ENCODE measurements around the gene ABCA7. TPM values are rescaled to one million over a fixed set of nuclear protein-coding genes. Genes with fewer than 3 reads are reported as not detected.

ABCA7 gene
- total and polyA plus RNA-seq, 2 of the 13 experiments (the other 11 are each of a cell fraction or from before 2014, with no cell fraction given) = 4.4 to 32.4 TPM

DNA sequence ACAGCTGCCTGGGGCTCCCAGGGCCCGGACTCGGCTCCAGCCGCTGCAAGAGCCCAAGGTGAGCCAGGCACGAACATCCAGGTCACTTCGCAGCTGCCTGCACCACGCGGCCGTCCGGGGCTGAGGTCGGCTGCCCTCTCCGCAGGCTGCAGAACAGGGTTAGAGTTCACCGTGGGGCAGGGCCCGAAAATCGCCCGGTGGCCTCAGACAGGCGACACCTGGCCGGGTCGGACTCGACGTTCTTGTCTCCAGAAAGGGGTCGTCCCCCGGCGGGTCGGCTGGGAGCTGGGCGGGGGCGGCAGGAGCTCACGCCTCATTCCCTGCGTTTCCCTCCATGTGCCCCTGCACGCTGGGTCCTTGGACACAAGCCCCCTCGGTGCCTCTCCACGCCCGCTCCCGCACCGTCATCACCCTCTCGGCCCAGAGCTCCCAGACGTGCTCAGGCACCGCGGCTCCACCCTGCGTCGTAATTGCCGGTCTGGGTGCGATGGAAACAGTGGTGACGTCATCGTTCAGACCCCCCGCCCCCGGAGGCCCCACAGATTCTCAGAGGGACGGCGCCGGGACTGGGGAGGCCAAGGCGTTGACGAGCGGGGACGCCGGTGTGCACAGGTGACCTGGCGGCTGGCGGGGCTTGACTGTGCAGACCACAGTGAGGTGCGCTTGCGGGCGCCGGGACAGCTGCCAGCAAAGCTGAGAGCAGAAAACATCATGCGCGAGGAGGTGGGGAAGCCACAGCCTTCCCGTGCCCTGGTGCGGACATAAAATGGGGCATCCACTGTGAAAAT is 43.7 kb upstream of the ABCA7 start (continued):
- peak; percentile 97 for TF ChIP-seq KDM2A (CRISPR knock-in tag; IDR thresholded peaks at IDR 0.05; ENCODE audit: borderline replicate concordance, low read depth)
- TF ChIP-seq ZNF12 (CRISPR knock-in tag; IDR thresholded peaks at IDR 0.05) = no peak
- peak; percentile 98 for TF ChIP-seq AGO2 (optimal IDR thresholded peaks at IDR 0.05; ENCODE audit: low read depth, low read length)
- TF ChIP-seq, protein P1, sequence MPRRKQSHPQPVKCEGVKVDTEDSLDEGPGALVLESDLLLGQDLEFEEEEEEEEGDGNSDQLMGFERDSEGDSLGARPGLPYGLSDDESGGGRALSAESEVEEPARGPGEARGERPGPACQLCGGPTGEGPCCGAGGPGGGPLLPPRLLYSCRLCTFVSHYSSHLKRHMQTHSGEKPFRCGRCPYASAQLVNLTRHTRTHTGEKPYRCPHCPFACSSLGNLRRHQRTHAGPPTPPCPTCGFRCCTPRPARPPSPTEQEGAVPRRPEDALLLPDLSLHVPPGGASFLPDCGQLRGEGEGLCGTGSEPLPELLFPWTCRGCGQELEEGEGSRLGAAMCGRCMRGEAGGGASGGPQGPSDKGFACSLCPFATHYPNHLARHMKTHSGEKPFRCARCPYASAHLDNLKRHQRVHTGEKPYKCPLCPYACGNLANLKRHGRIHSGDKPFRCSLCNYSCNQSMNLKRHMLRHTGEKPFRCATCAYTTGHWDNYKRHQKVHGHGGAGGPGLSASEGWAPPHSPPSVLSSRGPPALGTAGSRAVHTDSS (CRISPR knock-in tag; conservative IDR thresholded peaks at IDR 0.05) = no peak
- TF ChIP-seq ATF7-NPFF (CRISPR knock-in tag; IDR thresholded peaks at IDR 0.05; ENCODE audit: low read depth) = no peak
- TF ChIP-seq ZIK1 (CRISPR knock-in tag; IDR thresholded peaks at IDR 0.05; ENCODE audit: borderline replicate concordance, low read depth) = no peak
- TF ChIP-seq, protein P2, sequence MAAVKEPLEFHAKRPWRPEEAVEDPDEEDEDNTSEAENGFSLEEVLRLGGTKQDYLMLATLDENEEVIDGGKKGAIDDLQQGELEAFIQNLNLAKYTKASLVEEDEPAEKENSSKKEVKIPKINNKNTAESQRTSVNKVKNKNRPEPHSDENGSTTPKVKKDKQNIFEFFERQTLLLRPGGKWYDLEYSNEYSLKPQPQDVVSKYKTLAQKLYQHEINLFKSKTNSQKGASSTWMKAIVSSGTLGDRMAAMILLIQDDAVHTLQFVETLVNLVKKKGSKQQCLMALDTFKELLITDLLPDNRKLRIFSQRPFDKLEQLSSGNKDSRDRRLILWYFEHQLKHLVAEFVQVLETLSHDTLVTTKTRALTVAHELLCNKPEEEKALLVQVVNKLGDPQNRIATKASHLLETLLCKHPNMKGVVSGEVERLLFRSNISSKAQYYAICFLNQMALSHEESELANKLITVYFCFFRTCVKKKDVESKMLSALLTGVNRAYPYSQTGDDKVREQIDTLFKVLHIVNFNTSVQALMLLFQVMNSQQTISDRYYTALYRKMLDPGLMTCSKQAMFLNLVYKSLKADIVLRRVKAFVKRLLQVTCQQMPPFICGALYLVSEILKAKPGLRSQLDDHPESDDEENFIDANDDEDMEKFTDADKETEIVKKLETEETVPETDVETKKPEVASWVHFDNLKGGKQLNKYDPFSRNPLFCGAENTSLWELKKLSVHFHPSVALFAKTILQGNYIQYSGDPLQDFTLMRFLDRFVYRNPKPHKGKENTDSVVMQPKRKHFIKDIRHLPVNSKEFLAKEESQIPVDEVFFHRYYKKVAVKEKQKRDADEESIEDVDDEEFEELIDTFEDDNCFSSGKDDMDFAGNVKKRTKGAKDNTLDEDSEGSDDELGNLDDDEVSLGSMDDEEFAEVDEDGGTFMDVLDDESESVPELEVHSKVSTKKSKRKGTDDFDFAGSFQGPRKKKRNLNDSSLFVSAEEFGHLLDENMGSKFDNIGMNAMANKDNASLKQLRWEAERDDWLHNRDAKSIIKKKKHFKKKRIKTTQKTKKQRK (IDR thresholded peaks at IDR 0.05; ENCODE audit: low read length) = no peak
- TF ChIP-seq, protein P3, sequence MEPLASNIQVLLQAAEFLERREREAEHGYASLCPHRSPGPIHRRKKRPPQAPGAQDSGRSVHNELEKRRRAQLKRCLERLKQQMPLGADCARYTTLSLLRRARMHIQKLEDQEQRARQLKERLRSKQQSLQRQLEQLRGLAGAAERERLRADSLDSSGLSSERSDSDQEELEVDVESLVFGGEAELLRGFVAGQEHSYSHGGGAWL (CRISPR knock-in tag; IDR thresholded peaks at IDR 0.05) = no peak
- no peak for TF ChIP-seq NFKBIZ (CRISPR knock-in tag; IDR thresholded peaks at IDR 0.05)
- TF ChIP-seq, protein P4, sequence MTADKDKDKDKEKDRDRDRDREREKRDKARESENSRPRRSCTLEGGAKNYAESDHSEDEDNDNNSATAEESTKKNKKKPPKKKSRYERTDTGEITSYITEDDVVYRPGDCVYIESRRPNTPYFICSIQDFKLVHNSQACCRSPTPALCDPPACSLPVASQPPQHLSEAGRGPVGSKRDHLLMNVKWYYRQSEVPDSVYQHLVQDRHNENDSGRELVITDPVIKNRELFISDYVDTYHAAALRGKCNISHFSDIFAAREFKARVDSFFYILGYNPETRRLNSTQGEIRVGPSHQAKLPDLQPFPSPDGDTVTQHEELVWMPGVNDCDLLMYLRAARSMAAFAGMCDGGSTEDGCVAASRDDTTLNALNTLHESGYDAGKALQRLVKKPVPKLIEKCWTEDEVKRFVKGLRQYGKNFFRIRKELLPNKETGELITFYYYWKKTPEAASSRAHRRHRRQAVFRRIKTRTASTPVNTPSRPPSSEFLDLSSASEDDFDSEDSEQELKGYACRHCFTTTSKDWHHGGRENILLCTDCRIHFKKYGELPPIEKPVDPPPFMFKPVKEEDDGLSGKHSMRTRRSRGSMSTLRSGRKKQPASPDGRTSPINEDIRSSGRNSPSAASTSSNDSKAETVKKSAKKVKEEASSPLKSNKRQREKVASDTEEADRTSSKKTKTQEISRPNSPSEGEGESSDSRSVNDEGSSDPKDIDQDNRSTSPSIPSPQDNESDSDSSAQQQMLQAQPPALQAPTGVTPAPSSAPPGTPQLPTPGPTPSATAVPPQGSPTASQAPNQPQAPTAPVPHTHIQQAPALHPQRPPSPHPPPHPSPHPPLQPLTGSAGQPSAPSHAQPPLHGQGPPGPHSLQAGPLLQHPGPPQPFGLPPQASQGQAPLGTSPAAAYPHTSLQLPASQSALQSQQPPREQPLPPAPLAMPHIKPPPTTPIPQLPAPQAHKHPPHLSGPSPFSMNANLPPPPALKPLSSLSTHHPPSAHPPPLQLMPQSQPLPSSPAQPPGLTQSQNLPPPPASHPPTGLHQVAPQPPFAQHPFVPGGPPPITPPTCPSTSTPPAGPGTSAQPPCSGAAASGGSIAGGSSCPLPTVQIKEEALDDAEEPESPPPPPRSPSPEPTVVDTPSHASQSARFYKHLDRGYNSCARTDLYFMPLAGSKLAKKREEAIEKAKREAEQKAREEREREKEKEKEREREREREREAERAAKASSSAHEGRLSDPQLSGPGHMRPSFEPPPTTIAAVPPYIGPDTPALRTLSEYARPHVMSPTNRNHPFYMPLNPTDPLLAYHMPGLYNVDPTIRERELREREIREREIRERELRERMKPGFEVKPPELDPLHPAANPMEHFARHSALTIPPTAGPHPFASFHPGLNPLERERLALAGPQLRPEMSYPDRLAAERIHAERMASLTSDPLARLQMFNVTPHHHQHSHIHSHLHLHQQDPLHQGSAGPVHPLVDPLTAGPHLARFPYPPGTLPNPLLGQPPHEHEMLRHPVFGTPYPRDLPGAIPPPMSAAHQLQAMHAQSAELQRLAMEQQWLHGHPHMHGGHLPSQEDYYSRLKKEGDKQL (CRISPR knock-in tag; IDR thresholded peaks at IDR 0.05; ENCODE audit: low read depth) = no peak
- TF ChIP-seq SMAD9 (CRISPR knock-in tag; IDR thresholded peaks at IDR 0.05) = no peak
- no peak for TF ChIP-seq ZBTB38 (CRISPR knock-in tag; IDR thresholded peaks at IDR 0.05)
- TF ChIP-seq, protein P5, sequence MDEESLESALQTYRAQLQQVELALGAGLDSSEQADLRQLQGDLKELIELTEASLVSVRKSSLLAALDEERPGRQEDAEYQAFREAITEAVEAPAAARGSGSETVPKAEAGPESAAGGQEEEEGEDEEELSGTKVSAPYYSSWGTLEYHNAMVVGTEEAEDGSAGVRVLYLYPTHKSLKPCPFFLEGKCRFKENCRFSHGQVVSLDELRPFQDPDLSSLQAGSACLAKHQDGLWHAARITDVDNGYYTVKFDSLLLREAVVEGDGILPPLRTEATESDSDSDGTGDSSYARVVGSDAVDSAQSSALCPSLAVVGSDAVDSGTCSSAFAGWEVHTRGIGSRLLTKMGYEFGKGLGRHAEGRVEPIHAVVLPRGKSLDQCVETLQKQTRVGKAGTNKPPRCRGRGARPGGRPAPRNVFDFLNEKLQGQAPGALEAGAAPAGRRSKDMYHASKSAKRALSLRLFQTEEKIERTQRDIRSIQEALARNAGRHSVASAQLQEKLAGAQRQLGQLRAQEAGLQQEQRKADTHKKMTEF (CRISPR knock-in tag; IDR thresholded peaks at IDR 0.05) = 0 out of 2 replicates have a peak, but pooled peaks have one; percentile 27
- TF ChIP-seq SIX4 (CRISPR knock-in tag; IDR thresholded peaks at IDR 0.05) = no peak
- peak; percentile 99 for TF ChIP-seq ATF7 (IDR thresholded peaks at IDR 0.05)
- peak; percentile 91 for TF ChIP-seq ATF7 (CRISPR knock-in tag; IDR thresholded peaks at IDR 0.05)
- no peak for TF ChIP-seq ZNF33B (CRISPR knock-in tag; IDR thresholded peaks at IDR 0.05)
- TF ChIP-seq NFYB (CRISPR knock-in tag; IDR thresholded peaks at IDR 0.05) = no peak

Data from HepG2 (cell line).